ELF-1 (cell line): ENCODE data around the gene ARNT2.
A peak's percentile ranks its signal among the peaks of the same experiment; 100 is the strongest.

Experiments used
- DNase-seq: peaks from one replicate; pipeline ENCODE4 v3.0.0-alpha.2; 2016; ENCODE audit warnings: low read depth, low spot score

Gene ARNT2

GRCh38 chr15:80442728-80443403, 38.7 kb downstream of the ARNT2 start:
- no peak for DNase-seq

DNA sequence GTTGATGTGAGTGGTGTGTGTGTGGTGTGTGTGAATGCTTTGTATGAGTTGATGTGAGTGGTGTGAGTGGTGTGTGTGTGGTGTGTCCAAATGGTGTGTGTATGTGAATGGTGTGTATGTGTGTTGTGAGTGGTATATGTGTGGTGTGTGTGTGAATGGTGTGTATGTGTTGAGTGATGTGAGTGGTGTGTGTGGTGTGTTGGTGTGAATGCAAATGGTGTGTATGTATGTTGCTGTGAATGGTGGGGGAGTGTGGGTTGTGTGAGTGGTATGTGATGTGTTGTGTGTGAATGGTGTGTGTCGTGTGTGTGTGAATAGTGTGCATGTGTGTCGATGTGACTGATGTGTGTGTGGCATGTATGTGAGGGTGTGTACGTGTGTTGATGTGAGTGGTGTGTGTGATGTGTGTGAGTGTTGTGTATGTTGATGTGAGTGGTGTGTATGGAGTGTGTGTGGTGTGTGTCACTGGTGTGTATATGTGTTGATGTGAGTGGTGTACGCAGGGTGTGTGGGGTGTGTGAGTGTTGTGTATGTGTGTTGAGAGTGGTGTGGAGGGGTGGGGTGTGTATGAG, 40.6 kb downstream of the ARNT2 start:
- DNase-seq: no peak

DNA sequence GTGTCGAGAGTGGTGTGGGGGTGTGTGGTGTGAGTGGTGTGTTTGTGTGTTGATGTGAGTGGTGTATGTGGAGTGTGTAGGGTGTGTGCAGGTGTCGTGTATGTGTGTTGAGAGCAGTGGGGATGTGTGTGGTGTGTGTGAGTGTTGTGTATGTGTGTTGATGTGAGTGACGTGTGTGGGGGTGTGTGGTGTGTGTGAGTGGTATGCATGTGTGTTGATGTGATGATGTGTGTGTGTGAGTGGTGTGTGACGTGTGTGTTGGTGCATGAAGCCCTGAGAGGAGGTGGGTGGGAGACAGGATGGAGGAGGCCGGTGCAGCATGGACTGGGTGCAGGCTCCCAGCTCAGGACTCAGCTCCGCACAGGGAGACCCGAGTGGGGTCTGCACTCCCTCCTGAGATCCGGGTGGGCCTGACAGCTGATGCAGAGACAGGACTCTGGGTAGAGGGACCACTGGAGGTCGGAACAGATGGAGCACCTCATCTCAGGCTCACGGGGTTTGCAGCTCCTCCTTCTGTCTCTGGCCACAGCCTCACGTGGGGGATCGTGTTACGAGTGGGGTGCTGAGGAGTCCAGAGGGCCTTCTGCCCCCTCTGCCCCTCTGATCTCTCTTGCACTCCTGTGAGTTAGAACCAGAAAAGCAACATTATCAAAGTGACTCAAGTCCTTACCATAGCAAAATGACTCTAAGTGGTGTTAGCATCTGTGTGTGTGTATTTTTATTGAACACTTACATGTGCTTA, 41.3 kb downstream of the ARNT2 start:
- no peak for DNase-seq

GRCh38 chr15:80447077-80447476, 42.9 kb downstream of the ARNT2 start:
- DNase-seq: no peak

GRCh38 chr15:80449825-80450224, 45.6 kb downstream of the ARNT2 start:
- DNase-seq: no peak

- no peak for DNase-seq
Observed at GRCh38 chr15:80450811-80451321, 46.7 kb downstream of the ARNT2 start.

DNA sequence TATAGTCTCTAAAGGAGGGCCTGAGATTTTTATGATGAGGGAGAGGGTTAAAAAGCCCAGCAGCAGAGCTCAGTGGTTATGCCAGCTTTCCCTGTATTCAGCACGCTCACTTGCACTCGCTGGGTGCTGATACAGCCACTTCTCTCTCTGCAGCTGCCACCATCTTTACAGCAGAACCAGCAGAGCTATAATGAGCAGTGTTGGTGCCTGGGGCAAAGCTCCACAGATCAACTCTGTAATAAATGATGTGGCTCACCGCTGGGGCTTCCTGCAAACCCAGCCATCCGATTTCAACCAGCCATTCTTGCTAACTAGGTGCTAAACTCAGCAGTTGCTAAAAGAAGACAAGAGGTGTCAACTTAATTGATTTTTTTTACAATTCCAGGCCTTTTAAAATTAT, 48.0 kb downstream of the ARNT2 start:
- no peak for DNase-seq

GRCh38 chr15:80455051-80455648, 51.0 kb downstream of the ARNT2 start:
- DNase-seq: no peak

DNA sequence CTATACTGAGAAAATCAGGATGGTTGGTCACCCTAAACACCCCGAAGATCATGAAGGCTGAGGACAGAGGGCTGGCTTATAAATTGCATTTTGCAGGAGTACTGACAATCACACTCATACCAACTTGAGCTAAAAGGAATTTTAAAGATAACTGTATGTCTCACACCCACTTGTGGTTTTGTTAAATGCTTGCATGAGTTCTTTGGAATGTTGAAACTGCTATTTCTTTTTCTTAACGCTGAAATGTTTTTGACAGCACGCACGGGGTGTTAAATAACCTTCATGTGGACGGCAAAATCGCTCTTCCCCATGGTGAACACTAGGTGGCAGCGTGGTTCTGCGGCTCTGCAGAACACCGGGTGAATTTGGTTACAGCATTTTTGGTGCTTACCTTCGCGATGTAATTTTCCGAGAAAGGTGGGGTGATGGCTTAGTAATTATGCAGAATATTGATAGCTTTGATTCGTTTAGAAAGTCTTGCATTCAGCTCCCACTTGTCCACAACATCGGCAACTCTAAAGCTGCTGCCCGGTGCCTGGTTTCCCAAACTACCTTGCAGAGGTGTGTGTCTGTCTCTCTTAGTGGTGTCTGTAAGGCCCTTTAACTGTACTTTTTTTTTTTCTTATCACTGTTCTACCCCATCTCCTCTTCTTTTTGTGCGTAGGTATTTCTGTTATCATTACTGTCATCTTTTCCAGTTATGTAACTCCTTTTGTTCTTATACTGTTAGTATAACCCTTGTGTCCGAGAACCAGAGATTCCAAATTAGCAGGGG, 51.7 kb downstream of the ARNT2 start:
- DNase-seq: peak; percentile 58

DNA sequence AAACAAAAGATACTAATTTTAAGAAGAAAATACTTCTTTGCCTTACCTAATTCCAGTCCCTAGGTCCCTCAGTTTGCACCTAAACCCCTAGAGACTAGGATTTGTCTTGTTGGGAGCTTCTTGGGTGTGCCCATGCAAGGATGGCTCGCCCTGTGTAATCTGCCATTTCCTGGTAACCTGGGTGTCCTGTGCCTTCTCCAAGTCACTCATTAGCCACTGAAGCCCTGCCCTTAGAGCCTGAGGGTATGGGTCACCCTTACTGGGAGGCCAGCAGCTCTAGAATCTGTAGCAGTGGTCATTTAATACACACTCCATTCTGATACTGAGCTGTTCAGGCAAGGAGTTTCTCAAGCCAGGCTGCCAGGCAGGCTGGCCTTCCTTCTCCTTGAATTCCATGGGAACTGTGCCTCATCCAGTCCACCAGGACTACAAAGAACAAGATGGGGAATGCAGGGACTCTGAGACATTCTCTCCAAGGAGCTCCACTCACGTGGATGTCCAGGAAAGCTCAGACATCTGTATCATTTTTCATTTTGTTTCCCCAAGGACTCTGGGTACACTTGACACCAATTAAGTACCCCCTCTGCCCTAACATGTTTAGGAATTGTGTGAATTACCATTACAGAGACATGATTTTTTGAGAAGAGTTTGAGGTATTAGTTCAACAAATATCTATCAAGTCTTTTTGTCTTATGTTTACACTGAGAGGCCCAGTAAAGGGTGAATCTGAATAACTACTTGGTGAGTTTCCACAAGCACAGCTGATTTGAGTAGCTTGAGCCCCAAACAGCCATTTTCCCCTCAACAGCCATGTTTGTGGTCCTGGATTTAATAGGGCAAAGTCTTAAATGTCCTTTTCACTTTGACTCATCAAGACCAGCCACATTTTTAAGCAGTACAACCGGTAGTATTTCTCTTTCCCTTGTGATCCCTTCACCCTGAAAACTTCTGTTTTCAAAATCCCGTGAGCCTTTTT, 52.6 kb downstream of the ARNT2 start:
- no peak for DNase-seq

GRCh38 chr15:80457896-80458295, 53.7 kb downstream of the ARNT2 start:
- DNase-seq: no peak

- DNase-seq: no peak
Observed at GRCh38 chr15:80458580-80458979, 54.4 kb downstream of the ARNT2 start.

GRCh38 chr15:80459380-80459779, 55.2 kb downstream of the ARNT2 start:
- no peak for DNase-seq

DNA sequence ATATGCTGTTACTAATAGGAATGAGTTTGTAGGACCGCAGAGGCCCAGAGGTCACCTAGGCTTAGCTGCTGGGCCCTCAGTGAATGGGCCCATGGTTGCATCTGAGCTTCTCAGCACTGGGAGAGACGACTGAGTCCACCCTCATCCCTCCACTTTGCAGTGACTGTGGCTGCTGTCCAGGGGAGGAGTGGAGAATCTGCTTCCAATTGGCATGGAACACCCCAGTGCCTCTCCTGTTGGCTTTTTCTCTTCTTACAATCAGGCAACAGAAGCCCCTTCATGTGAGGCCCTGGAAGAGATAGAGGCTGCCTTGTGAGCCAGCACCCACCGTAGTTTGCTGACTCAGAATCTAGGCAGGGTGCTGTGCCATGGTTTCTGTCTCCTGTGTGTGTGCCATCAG, 55.6 kb downstream of the ARNT2 start:
- DNase-seq: no peak

GRCh38 chr15:80461356-80462095, 57.3 kb downstream of the ARNT2 start:
- no peak for DNase-seq

- DNase-seq: no peak
Observed at GRCh38 chr15:80462111-80462510, 57.9 kb downstream of the ARNT2 start.

GRCh38 chr15:80462836-80463512, 58.8 kb downstream of the ARNT2 start:
- no peak for DNase-seq

DNA sequence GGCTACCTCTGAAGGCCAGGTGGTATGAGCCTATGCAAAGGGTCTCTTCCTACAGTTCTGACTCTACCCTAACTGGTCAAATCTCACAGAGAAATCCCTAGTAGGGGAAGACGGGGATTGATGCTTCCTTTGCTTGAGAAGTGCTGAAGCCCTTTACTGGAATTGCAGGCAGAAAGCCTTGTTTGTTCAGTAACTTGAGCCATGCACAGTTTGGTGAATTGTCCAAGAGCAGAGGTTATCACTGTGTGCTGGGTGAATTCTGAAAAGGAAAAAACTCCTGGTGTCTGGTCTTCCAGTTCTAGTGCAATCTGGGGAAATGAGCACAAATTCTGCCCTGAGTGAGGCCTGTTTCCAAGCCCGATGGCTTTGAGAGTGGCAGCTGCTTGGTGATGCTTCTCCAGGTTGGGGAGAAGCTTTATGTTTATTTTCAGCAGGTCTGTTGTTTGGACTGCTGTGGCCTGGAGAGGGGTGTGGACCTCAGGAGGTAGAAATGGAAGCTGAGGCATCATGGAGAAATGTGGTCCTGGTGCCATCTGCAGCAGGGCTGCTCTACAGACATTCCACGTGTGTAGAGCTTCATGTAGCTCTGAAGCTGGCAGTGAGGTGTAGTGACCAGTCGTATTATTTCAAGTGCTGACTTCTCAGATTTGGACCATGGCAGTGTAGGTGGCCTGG, 60.9 kb downstream of the ARNT2 start:
- no peak for DNase-seq

DNA sequence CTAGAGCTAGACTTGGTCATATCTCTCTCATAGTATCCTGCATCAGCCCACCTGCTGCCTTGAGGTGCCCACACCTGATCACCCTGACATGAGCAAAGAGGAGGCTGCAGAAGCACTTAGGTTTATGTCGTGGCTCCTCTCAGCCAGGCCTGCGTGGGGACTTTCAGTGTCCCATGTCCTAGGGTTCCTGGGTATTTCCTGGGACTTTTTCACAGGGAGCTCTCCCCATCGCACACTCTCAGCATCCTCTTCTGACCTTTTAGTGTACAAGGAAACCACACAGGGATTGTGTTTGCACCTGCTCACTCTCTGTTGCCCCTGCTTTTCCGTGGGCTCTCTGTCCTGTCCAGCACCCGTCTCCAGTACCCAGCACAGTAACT, 61.4 kb downstream of the ARNT2 start:
- no peak for DNase-seq
